Diencephalon (tissue), 1 donor: ENCODE measurements around the gene IKBIP. TPM values are rescaled to one million over a fixed set of nuclear protein-coding genes. Genes with fewer than 3 reads are reported as not detected.

Source experiments
- small RNA-seq: library from RNA; depleted of rRNA; stranded (forward); fragments of <200 nt; gene quantifications from one replicate; pipeline ENCODE3, GENCODE V24; 2014
- total RNA-seq: library from RNA; depleted of rRNA; stranded (reverse); fragments of >200 nt; gene quantifications from one replicate; pipeline ENCODE4 v1.2.3, GENCODE V29; 2014

The IKBIP gene
- 10.1 TPM for total RNA-seq

DNA sequence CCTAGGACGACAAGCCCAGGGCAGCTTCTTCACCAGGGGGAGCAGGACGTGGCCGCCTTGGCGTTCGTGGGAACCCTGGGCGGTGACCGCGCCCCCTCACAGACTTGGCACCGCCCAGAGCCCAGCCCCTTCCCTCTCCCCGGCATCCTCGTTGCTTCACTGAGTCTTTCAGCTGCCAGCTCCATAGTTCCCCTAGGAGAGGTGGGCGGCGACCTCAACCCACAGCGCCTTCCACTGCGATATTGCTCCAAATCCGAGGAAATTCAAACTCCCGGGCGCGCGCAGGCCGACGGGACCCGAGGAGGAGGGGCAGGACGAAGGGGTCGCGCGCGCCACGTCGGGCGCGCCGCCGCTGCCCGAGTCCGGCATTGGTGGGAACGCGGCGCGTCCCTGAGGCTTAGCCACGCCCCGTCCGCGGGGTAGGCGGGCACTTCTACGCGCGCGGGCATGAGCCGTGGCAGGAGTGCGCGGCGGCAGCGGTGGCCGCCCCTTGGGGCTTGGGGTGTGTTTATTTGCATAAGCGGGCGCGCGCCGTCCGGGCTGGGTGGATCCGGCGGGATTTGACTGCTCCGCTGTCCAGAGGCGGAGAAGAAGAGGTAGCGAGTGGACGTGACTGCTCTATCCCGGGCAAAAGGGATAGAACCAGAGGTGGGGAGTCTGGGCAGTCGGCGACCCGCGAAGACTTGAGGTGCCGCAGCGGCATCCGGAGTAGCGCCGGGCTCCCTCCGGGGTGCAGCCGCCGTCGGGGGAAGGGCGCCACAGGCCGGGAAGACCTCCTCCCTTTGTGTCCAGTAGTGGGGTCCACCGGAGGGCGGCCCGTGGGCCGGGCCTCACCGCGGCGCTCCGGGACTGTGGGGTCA, at the start of gene IKBIP, which contains the start of gene APAF1:
IKBIP (minus strand) TSS at position 77 of the 860 bp plus-strand sequence. CDS start 87 bp downstream, outside the sequence.
APAF1 (plus strand) TSS at position 579 of the 860 bp plus-strand sequence. CDS start 3,070 bp downstream, outside the sequence.

GRCh38 chr12:98593351-98594049, 51.1 kb downstream of the IKBIP start, which contains the start of gene SLC25A3:
SLC25A3 (plus strand) TSS chr12:98593686; CDS start chr12:98593979, 293 bp downstream.

Small RNA genes within 50 kb of the gene (small RNA-seq; reads per million reads assigned to genes)
- 4.0 reads per million, percentile 91 among the genes with 10 or more reads in this experiment for gene SNORA53

Other genes starting within 250 kb of the IKBIP start
- 125 TPM for gene TMPO, start 129.2 kb downstream of the IKBIP start, total RNA-seq
- 276 TPM for gene SLC25A3, start 51.1 kb downstream of the IKBIP start, total RNA-seq
- 45.0 TPM for gene APAF1, start 502 bp upstream of the IKBIP start, total RNA-seq